Measurements from ENCODE around the gene METRNL.

Gene METRNL

GRCh38 chr17:83104577-83105505 lies 25.4 kb downstream of the METRNL start:
- Mint-ChIP-seq H3K36me3 (ENCODE audit: insufficient read depth) (peaks cover 5% of the 10 kb centered on the region), H3K4me3 (no peak overlapping the region), H3K9me3 (no peaks in the 10 kb centered on the region), H3K27ac (ENCODE audit: low read depth) (no peak overlapping the region), H3K4me1 (peaks cover 4% of the 10 kb centered on the region), H3K27me3 (peaks cover 29% of the 10 kb centered on the region)
- ATAC-seq (replicated peaks; ENCODE audit: extremely low read depth, poor library complexity, severe bottlenecking) (no peak), DNase-seq (ENCODE audit: low spot score in 2 of 2) (no peak)

GRCh38 chr17:83105512-83105911 lies 26.1 kb downstream of the METRNL start:
- Mint-ChIP-seq H3K27me3 (peaks cover 27% of the 10 kb centered on the region), H3K27ac (ENCODE audit: low read depth) (no peak overlapping the region), H3K36me3 (ENCODE audit: insufficient read depth) (peaks cover 5% of the 10 kb centered on the region), H3K4me3 (no peak overlapping the region), H3K9me3 (no peaks in the 10 kb centered on the region), H3K4me1 (peaks cover 4% of the 10 kb centered on the region)
- DNase-seq (ENCODE audit: low spot score in 2 of 2): no peak
- ATAC-seq (replicated peaks; ENCODE audit: extremely low read depth, poor library complexity, severe bottlenecking): no peak

- H3K27ac Mint-ChIP-seq (ENCODE audit: low read depth): no peak overlapping the region
- peaks cover 22% of the 10 kb centered on the region for H3K27me3 Mint-ChIP-seq
- no peak for DNase-seq (ENCODE audit: low spot score in 2 of 2)
- no peak for ATAC-seq (replicated peaks; ENCODE audit: extremely low read depth, poor library complexity, severe bottlenecking)
- H3K4me3 Mint-ChIP-seq: no peak overlapping the region
- H3K36me3 Mint-ChIP-seq (ENCODE audit: insufficient read depth): peaks cover 3% of the 10 kb centered on the region
- H3K9me3 Mint-ChIP-seq: no peaks in the 10 kb centered on the region
- H3K4me1 Mint-ChIP-seq: peaks cover 4% of the 10 kb centered on the region
Measured at GRCh38 chr17:83106056-83106588, 26.7 kb downstream of the METRNL start.

GRCh38 chr17:83106913-83107655 lies 27.7 kb downstream of the METRNL start:
- H3K9me3 Mint-ChIP-seq: no peaks in the 10 kb centered on the region
- H3K27ac Mint-ChIP-seq (ENCODE audit: low read depth): no peak overlapping the region
- H3K4me1 Mint-ChIP-seq: peaks cover 4% of the 10 kb centered on the region
- no peak overlapping the region for H3K4me3 Mint-ChIP-seq
- peaks cover 12% of the 10 kb centered on the region for H3K27me3 Mint-ChIP-seq
- no peak for DNase-seq (ENCODE audit: low spot score in 2 of 2)
- no peak for ATAC-seq (replicated peaks; ENCODE audit: extremely low read depth, poor library complexity, severe bottlenecking)
- peaks cover 1% of the 10 kb centered on the region for H3K36me3 Mint-ChIP-seq (ENCODE audit: insufficient read depth)

GRCh38 chr17:83107656-83108048 lies 28.2 kb downstream of the METRNL start:
- DNase-seq (ENCODE audit: low spot score in 2 of 2) (no peak), ATAC-seq (replicated peaks; ENCODE audit: extremely low read depth, poor library complexity, severe bottlenecking) (no peak)
- Mint-ChIP-seq H3K9me3 (no peaks in the 10 kb centered on the region), H3K27ac (ENCODE audit: low read depth) (peak overlapping the region; percentile 46), H3K36me3 (ENCODE audit: insufficient read depth) (peaks cover 1% of the 10 kb centered on the region), H3K4me1 (peaks cover 4% of the 10 kb centered on the region), H3K27me3 (peaks cover 12% of the 10 kb centered on the region), H3K4me3 (no peak overlapping the region)

GRCh38 chr17:83108709-83109108 lies 29.3 kb downstream of the METRNL start:
- H3K27ac Mint-ChIP-seq (ENCODE audit: low read depth): no peak overlapping the region
- DNase-seq (ENCODE audit: low spot score in 2 of 2): no peak
- H3K27me3 Mint-ChIP-seq: peaks cover 12% of the 10 kb centered on the region
- ATAC-seq (replicated peaks; ENCODE audit: extremely low read depth, poor library complexity, severe bottlenecking): no peak
- peaks cover 4% of the 10 kb centered on the region for H3K4me1 Mint-ChIP-seq
- H3K4me3 Mint-ChIP-seq: no peak overlapping the region
- H3K9me3 Mint-ChIP-seq: no peaks in the 10 kb centered on the region
- peaks cover 1% of the 10 kb centered on the region for H3K36me3 Mint-ChIP-seq (ENCODE audit: insufficient read depth)

- peaks cover 12% of the 10 kb centered on the region for H3K27me3 Mint-ChIP-seq
- no peak overlapping the region for H3K4me3 Mint-ChIP-seq
- ATAC-seq (replicated peaks; ENCODE audit: extremely low read depth, poor library complexity, severe bottlenecking): no peak
- DNase-seq (ENCODE audit: low spot score in 2 of 2): no peak
- no peaks in the 10 kb centered on the region for H3K9me3 Mint-ChIP-seq
- H3K27ac Mint-ChIP-seq (ENCODE audit: low read depth): no peak overlapping the region
- H3K4me1 Mint-ChIP-seq: peaks cover 4% of the 10 kb centered on the region
- H3K36me3 Mint-ChIP-seq (ENCODE audit: insufficient read depth): no peaks in the 10 kb centered on the region
Measured at GRCh38 chr17:83109386-83109785, 30.0 kb downstream of the METRNL start.

GRCh38 chr17:83109793-83110645 lies 30.6 kb downstream of the METRNL start:
- no peak for ATAC-seq (replicated peaks; ENCODE audit: extremely low read depth, poor library complexity, severe bottlenecking)
- DNase-seq (ENCODE audit: low spot score in 2 of 2): no peak
- H3K27ac Mint-ChIP-seq (ENCODE audit: low read depth): no peak overlapping the region
- peaks cover 4% of the 10 kb centered on the region for H3K4me1 Mint-ChIP-seq
- no peaks in the 10 kb centered on the region for H3K36me3 Mint-ChIP-seq (ENCODE audit: insufficient read depth)
- no peaks in the 10 kb centered on the region for H3K9me3 Mint-ChIP-seq
- H3K4me3 Mint-ChIP-seq: no peak overlapping the region
- peaks cover 16% of the 10 kb centered on the region for H3K27me3 Mint-ChIP-seq

- Mint-ChIP-seq H3K4me1 (peaks cover 4% of the 10 kb centered on the region), H3K27me3 (peaks cover 23% of the 10 kb centered on the region), H3K36me3 (ENCODE audit: insufficient read depth) (no peaks in the 10 kb centered on the region), H3K4me3 (no peak overlapping the region), H3K9me3 (no peaks in the 10 kb centered on the region), H3K27ac (ENCODE audit: low read depth) (no peak overlapping the region)
- no peak for ATAC-seq (replicated peaks; ENCODE audit: extremely low read depth, poor library complexity, severe bottlenecking)
- no peak for DNase-seq (ENCODE audit: low spot score in 2 of 2)
Measured at GRCh38 chr17:83110735-83111134, 31.3 kb downstream of the METRNL start.

- Mint-ChIP-seq H3K9me3 (no peaks in the 10 kb centered on the region), H3K36me3 (ENCODE audit: insufficient read depth) (no peaks in the 10 kb centered on the region), H3K27me3 (peaks cover 21% of the 10 kb centered on the region), H3K4me3 (no peak overlapping the region), H3K4me1 (peaks cover 4% of the 10 kb centered on the region), H3K27ac (ENCODE audit: low read depth) (no peak overlapping the region)
- ATAC-seq (replicated peaks; ENCODE audit: extremely low read depth, poor library complexity, severe bottlenecking) (no peak), DNase-seq (ENCODE audit: low spot score in 2 of 2) (no peak)
Measured at GRCh38 chr17:83111516-83112282, 32.3 kb downstream of the METRNL start.

- Mint-ChIP-seq H3K4me1 (peaks cover 4% of the 10 kb centered on the region), H3K36me3 (ENCODE audit: insufficient read depth) (no peaks in the 10 kb centered on the region), H3K9me3 (no peaks in the 10 kb centered on the region), H3K27ac (ENCODE audit: low read depth) (no peak overlapping the region), H3K27me3 (peaks cover 17% of the 10 kb centered on the region), H3K4me3 (no peak overlapping the region)
- ATAC-seq (replicated peaks; ENCODE audit: extremely low read depth, poor library complexity, severe bottlenecking) (no peak), DNase-seq (ENCODE audit: low spot score in 2 of 2) (no peak)
Measured at GRCh38 chr17:83113381-83113780, 34.0 kb downstream of the METRNL start.
